Measurements from ENCODE around the gene ERP44.

ERP44 gene

GRCh38 chr9:99953861-99954507, 144.8 kb downstream of the ERP44 start:
- no peak for DNase-seq (ENCODE audit: low read depth in 3 of 3, low spot score in 1 of 3)

- no peak for DNase-seq (ENCODE audit: low read depth in 3 of 3, low spot score in 1 of 3)
These were observed 149.9 kb downstream of the ERP44 start for GRCh38 chr9:99948896-99949295.

- no peak for DNase-seq (ENCODE audit: low read depth in 3 of 3, low spot score in 1 of 3)
These were observed 150.3 kb downstream of the ERP44 start for GRCh38 chr9:99948482-99948881.

GRCh38 chr9:99947395-99947794, 151.4 kb downstream of the ERP44 start:
- no peak for DNase-seq (ENCODE audit: low read depth in 3 of 3, low spot score in 1 of 3)

- DNase-seq (ENCODE audit: low read depth in 3 of 3, low spot score in 1 of 3): no peak
These were observed 161.7 kb downstream of the ERP44 start for GRCh38 chr9:99936947-99937587.

- no peak for DNase-seq (ENCODE audit: low read depth in 3 of 3, low spot score in 1 of 3)
These were observed 167.5 kb downstream of the ERP44 start for GRCh38 chr9:99931155-99931840.

- DNase-seq (ENCODE audit: low read depth in 3 of 3, low spot score in 1 of 3): no peak
These were observed 169.1 kb downstream of the ERP44 start for GRCh38 chr9:99929652-99930051.

All from stimulated activated CD4-positive, alpha-beta T cell treated with anti-CD3 and anti-CD28 coated beads, TNF-alpha, amount 100 ng/mL, for 1 hour (primary cell).